A172 (cell line): Measurements from ENCODE around the gene EXOC1. TPM values are rescaled to one million over a fixed set of nuclear protein-coding genes. Genes with fewer than 3 reads are reported as not detected.

ENCODE experiments used
- DNase-seq: peaks from one replicate; pipeline ENCODE4 v3.0.0-alpha.2; 2015; ENCODE audit warnings: low spot score
- total RNA-seq: library from RNA; depleted of rRNA; stranded (reverse); fragments of >200 nt; shearing (Covaris generic); gene quantifications from 2 replicates; pipeline ENCODE4 v1.2.3, GENCODE V29; 2014

The EXOC1 gene
- total RNA-seq, 1 experiment from 2014 or later, result 55.6 TPM

DNA sequence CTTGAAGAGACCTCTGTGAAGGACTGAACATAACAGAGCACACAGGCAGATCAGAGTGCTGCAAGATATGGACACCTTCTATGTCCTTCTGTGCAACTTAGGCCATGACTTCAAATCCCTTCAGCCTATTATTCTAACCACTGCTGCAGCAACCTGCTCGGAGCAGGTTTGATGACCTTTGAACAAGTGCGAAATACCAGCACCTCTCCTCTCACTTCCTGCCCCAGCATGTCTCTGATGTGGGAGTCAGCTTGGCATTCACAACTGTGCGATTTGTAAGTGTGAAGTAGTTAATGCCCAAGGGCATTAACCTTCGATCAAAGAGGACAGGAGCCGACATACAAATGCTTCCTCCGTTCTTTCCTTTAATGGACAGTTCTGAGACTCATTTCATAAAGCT lies 1.6 kb upstream of the EXOC1 start:
- no peak for DNase-seq

- no peak for DNase-seq
Measured at GRCh38 chr4:55854129-55854528, 681 bp downstream of the EXOC1 start.

DNA sequence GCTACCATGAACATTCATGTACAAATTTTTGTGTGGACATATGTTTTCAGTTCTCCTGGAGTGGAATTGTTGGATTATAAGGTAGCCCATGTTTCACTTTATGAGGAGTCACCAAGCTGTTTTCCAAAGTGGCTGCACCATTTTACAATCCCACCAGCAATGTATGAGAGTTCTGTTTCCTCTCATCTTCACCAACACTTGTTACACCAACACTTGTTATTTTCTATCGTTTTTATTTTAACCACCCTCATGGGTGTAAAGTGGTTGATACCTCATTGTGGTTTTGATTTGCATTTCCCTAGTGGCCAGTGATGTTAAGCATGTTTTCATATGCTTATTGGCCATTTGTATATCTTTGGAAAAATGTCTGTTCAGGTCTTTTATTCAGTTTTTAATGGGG lies 4.1 kb downstream of the EXOC1 start:
- no peak for DNase-seq

DNA sequence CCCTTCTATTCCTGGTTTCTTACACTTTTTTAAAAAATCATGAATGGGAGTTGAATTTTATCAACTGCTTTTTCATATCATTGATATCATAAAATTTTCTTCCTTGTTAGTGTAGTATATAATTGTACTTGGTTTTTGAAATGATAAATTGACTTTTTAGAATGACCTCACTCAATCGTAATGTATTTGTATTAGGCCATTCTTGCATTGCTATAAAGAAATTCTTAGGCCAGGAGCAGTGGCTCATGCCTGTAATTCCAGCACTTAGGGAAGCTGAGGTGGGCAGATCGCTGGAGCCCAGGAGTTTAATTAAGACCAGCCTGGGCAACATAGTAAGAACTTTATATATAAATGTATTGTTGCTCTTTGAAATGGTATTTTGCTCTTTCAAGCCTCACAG lies 6.3 kb downstream of the EXOC1 start:
- no peak for DNase-seq

DNA sequence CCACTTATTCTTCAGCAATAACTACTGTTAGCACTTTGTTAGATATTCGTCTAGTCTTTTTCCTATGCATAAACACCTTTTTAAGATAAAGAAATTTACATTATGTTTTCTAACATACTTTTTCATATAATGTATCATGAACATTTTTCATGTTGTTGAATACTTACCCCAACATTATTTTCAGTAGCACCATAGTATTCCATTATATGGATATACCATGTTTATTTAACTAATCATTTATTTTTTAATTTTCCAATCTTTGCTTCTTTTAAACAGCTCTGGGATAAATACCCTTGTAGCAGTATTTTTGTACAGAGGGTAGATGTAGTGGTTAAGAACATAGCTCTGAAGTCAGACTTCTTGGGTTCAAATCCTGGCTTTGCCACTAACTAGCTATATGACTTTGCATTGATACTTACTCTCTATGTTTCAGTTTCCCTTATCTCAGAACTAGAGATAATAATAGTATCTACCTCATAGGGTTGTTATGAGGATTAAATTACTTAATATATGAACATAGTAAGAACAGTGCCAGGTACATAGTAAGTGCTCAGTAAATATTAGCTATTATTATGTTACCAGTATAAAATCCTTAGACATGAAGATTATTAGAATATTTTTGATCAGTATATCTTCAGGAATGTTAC lies 11.3 kb downstream of the EXOC1 start:
- DNase-seq, result no peak

- peak; percentile 20 for DNase-seq
Measured at GRCh38 chr4:55865228-55865806, 11.9 kb downstream of the EXOC1 start.

- DNase-seq, result peak; percentile 89
Measured at GRCh38 chr4:55866290-55866907, 13.0 kb downstream of the EXOC1 start.

DNA sequence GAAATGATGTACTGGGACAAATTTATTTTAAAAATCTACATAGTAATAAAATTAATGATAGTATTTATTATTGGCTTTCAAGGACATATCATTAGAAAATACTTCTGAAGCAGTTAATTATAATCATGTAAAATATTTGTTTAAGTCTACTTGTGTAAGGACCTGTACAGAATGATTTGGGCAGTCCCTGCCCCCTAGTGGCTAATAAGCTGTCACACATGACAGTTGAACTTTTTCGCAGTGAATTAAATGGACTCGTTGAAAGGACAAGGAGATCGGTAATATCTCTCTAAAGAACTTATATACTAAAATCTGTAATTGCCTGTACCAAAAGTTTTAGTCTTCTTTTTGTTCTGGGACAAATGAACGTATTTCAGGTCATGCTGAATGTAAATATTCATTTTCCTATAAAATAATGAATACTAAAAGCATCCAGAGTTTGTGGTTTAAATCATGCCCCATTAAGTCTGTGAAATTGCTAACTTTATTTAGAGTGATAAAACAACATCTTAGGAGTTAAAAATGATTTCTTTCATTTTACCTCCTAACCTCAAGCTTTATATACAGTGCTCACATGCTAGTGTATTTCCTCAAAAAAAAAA lies 13.6 kb downstream of the EXOC1 start:
- DNase-seq, result peak; percentile 59

DNA sequence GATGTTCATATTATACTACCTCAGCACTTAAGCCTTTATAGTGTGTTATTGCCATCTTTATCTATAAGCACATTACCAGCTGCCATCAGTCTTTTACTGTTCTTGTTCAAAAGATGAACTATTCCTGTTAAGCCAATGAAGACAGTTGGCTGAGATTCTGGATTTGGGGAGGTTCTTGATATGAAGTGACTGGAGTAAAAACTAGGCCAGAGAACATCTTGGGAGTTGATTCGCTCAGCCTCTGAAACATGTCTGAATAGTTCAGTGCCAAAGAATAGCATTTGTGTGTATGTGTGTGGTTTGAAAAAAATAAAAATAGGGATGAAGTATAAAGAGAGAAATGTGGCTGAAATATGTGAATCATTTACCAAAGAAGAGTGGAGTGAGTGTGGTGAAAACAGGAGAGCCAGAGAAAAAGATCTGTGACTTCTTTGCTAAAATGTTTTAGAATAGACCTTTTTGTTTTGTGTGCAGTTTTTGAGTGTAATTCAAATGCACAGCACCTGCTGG lies 15.2 kb downstream of the EXOC1 start:
- DNase-seq, result no peak

- no peak for DNase-seq
Measured at GRCh38 chr4:55871299-55871800, 17.9 kb downstream of the EXOC1 start.

DNA sequence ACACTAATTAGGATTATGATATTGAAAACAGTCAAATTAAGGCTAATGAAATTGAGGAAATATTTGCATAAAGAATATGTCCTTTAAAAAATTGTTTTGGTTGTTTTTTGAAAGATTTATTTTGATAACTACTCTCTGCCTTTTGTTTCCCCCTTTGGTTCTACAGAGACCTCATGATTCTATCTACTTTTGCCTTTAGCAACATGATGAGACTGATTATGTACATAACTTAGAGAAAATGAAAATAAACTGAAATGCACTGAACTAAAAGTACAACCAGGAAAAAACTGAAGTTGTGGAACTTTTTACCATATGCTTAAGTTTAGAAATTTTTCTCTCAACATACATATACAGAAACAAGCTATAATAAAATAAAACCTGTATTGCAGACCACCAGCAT lies 21.4 kb downstream of the EXOC1 start:
- DNase-seq, result no peak

- DNase-seq, result no peak
Measured at GRCh38 chr4:55876387-55876786, 22.9 kb downstream of the EXOC1 start.

GRCh38 chr4:55879224-55879623 lies 25.8 kb downstream of the EXOC1 start:
- DNase-seq, result no peak

DNA sequence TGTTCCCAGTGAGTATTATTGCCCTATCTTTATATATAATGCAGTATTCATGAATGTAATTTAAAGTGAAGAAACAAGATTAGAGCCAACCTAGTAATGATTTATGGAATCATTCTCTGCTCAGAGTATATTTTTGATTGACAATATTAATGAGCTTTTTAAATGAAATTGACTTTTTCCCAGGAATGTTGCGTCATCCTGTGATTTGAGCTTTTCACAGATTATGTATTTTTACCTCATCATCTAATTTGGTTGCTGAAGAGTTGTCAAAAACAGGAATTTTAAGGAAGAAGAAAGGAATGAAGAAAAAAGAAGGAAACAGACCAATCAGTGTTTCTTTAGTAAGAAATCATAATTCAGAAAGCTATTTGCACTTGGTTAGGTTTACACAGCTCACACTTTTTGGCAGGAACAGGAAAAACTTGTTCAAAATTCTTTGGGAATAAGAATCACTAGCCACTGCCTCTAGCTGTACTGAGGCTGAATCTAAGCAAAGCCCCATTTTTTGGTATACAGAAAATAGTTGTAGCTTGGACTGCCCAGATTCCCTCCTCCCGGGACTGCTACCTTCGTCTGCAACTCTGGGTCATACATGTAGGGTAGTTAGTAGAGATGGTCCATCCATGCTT lies 27.3 kb downstream of the EXOC1 start:
- DNase-seq, result no peak

DNA sequence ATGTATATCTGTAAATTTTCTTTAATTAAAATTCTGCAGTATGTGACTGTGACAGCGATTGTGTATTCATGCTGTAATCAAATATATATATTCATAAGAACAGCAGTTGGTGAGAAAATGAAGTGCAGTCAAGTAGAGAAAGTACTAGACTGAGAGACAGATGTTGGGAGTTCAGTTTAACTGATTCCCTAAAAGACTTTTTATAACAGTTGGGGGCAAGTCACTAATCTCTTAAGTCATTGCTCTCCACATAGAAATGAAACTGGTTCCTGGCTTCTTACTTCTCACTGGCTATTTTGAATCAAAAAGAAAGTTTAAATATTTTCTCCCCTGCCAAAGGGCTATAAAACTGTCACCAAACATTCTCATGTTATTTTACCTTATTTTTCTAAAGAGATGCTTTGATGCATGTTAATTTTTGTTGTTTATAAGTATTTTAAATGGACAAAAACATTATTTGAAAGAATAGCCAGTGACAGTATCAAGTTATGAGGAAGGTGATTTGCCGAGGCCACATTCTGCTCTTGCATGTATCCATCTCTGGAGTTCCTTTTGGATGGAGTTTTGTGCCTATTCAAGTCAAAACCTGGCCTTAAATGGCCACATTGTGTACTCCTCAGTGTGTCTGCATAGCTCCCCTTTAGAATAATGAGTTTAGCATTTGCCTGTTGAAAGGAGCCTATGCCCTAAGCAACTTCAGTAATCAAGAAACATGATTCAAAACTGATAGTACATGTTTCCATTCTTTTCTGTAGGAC lies 30.8 kb downstream of the EXOC1 start:
- no peak for DNase-seq

DNA sequence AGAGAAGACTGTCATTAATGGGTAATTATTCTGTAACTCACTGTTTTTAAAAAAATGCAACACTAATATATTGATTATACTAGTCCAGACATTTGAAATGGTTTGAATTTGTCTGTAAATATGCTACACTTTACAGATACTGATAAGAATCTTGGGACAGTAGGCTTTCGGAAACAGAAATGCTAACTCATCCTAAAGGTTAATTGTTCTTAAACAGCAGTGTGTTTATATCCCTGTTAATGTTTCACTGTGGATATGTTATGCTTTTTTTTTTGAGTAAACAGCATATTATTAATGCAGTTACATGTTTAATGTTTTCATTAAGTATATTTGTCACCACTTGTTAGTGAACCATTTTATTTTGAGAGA lies 31.4 kb downstream of the EXOC1 start:
- DNase-seq, result no peak

DNA sequence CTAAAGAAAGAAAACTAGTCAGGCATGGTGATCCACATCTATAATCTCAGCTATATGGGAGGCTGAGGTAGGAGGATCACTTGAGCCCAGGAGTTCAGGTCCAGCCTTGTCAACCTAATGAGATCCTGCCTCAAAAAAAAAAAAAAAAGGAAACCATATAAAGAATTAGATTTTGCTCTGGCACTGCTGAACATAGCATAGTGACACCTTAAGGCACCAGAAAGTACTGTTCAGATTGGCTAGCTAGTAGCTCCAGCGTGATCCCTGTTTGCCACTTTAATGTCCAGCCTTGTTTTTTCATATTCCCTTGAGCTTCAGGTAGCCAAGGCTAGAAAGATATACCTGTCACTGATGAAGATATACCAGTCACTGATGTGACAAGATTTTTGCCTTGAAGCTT lies 34.1 kb downstream of the EXOC1 start:
- DNase-seq, result no peak

- no peak for DNase-seq
Measured at GRCh38 chr4:55892156-55892555, 38.7 kb downstream of the EXOC1 start.

- DNase-seq, result no peak
Measured at GRCh38 chr4:55896622-55897021, 43.2 kb downstream of the EXOC1 start.

DNA sequence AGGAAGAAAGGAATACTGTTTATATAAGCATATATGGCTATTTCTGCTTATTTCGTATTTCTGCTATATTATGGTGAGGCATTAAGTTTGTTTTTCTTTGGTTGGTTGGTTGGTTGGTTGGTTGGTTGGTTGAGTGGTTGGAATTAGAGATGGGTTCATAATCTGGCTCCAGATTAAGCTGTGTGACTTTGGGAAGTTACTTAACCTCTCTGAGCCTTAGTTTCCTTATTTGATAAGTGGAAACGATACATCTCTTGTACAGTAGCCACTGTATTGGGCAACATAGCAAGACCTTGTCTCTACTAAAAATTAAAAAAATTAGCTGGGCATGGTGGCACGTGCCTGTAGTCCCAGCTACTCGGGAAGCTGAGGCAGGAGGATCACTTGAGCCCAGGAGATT lies 49.2 kb downstream of the EXOC1 start:
- no peak for DNase-seq

DNA sequence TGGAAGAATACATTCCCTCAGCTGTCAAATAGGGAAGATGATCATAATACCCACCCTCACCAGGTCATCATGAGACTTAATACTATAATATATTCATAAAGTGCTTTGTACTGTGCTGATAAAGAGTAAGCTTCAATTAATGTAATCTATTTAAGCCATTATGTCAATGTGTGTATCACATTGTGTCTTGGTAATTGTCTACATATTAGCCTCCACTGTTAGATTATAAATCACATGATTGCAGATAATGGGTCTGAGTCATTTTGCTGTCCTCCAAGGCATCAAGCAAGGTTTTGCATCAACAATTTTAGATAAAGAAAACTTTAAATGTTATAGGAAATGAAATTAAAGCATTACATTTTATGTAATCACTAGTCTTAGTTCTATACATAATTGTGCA lies 50.1 kb downstream of the EXOC1 start:
- no peak for DNase-seq

- DNase-seq, result no peak
Measured at GRCh38 chr4:55904576-55904975, 51.1 kb downstream of the EXOC1 start.
